OCI-LY3 (cell line): ENCODE data around the gene TAF11L14.
"Not testable (repeated sequence)": the region's sequence is repeated elsewhere in the genome, so short reads cannot be mapped to it uniquely, and the experiment has no call there.

ENCODE experiments used
- CTCF ChIP-seq: fragments of 200-600, 300-600 bp; sonication (generic); IDR thresholded peaks from 2 replicates; pipeline ENCODE4 v1.5.1; 2014; ENCODE audit warnings: antibody characterized with exemption, low read length, low read depth
- EZH2phosphoT487 ChIP-seq: fragments of 200-600 bp; shearing (Covaris generic); IDR thresholded peaks from 2 replicates; pipeline ENCODE4 v1.6.1; 2018; ENCODE audit warnings: antibody characterized with exemption, mixed run types, low read depth

GRCh38 chr5:17603880-17604279 is 30.4 kb upstream of the TAF11L14 start, which contains the start of gene TAF11L11:
- not testable (repeated sequence) for TF ChIP-seq CTCF, EZH2phosphoT487
